SK-N-MC (cell line): ENCODE results near the gene NSFL1C.

ENCODE experiments used
- FOXP2 ChIP-seq: optimal IDR thresholded peaks from 2 replicates; pipeline ENCODE3; 2011; ENCODE audit warnings: mild to moderate bottlenecking, moderate library complexity; ENCODE audit not compliant: insufficient read depth; ENCODE audit errors: extremely low read length, control extremely low read depth
- POLR2AphosphoS5 ChIP-seq: IDR thresholded peaks from 2 replicates; pipeline ENCODE4 v1.6.1; 2012; ENCODE audit warnings: mild to moderate bottlenecking, low read depth, low read length, borderline replicate concordance

GRCh38 chr20:1460275-1460674 lies 6.4 kb downstream of the NSFL1C start:
- TF ChIP-seq FOXP2, result no peak
- no peak for TF ChIP-seq POLR2AphosphoS5
